Kidney (tissue), 14 donors: ENCODE results near the gene TPSB2. TPM values are rescaled to one million over a fixed set of nuclear protein-coding genes. Genes with fewer than 3 reads are reported as not detected.

Experiments
- DNase-seq, 5 donors: peaks; one replicate each; pipeline ENCODE4 v3.0.0-alpha.2; 2013 to 2020
- FAIRE-seq: peaks from 2 replicates; lab custom pipeline; 2012; peaks lifted over from hg19 to GRCh38; lab: Jason Lieb, UNC
- H3K27ac ChIP-seq, 2 donors: one replicate each; pipeline ENCODE4 v1.7.0; 2013; ENCODE audit warnings: low read depth in 2 of 2, low read length in 2 of 2, inconsistent platforms in 1 of 2
- H3K27me3 ChIP-seq: one replicate; pipeline ENCODE4 v1.7.1; 2013; ENCODE audit warnings: low read length, inconsistent platforms; ENCODE audit not compliant: control insufficient read depth, insufficient read depth
- H3K36me3 ChIP-seq, 3 donors: one replicate each; pipeline versions ENCODE4 v1.7.0 to v1.7.1; 2013; ENCODE audit warnings: low read length in 3 of 3, control low read depth in 1 of 3, inconsistent platforms in 1 of 3; ENCODE audit not compliant: insufficient read depth in 3 of 3, control insufficient read depth in 2 of 3
- H3K4me1 ChIP-seq, 3 donors: one replicate each; pipeline versions ENCODE4 v1.7.0 to v1.7.1; 2013; ENCODE audit warnings: low read length in 3 of 3, inconsistent platforms in 1 of 3, low read depth in 1 of 3; ENCODE audit not compliant: control insufficient read depth in 2 of 3, insufficient read depth in 2 of 3
- H3K4me3 ChIP-seq, 3 donors: one replicate each; pipeline versions ENCODE4 v1.7.0 to v1.8.1; 2013; ENCODE audit warnings: low read length in 3 of 3, control low read depth in 1 of 3, inconsistent platforms in 1 of 3
- H3K9ac ChIP-seq, 3 donors: one replicate each; pipeline versions ENCODE4 v1.7.0 to v1.7.1; 2013; ENCODE audit warnings: low read length in 3 of 3, control low read depth in 1 of 3, inconsistent platforms in 1 of 3
- H3K9me3 ChIP-seq, 3 donors: one replicate each; pipeline versions ENCODE4 v1.7.0 to v1.7.1; 2013; ENCODE audit warnings: low read length in 3 of 3, control low read depth in 1 of 3, inconsistent platforms in 1 of 3; ENCODE audit not compliant: control insufficient read depth in 2 of 3, insufficient read depth in 1 of 3
- CTCF ChIP-seq: IDR thresholded peaks from 3 replicates; pipeline ENCODE4 v1.5.1; 2012; ENCODE audit warnings: mild to moderate bottlenecking, moderate library complexity, borderline replicate concordance; ENCODE audit not compliant: insufficient read depth; ENCODE audit errors: extremely low read depth
- intact Hi-C: fragments of 100-400 bp; cut with DNase I; formaldehyde crosslinking; loops from one replicate; pipeline ENCODE4 v1.11.1; 2022
- polyA plus RNA-seq: library from polyadenylated mRNA; stranded (reverse); fragments of 350-450 nt; fragmentation: Illumina TruSeq; extraction: RNeasy Lipid Tissue Mini Kit (QIAGEN cat#74804); gene quantifications from one replicate; pipeline ENCODE4 v1.2.3, GENCODE V29; 2014; ENCODE audit warnings: low read depth, low replicate concordance; ENCODE audit not compliant: insufficient read depth
- total RNA-seq: library from RNA; stranded (reverse); fragmentation: NEBNext Ultra II Directional; extraction: Animal tissue kit (Norgen Biotek cat#: 25700); gene quantifications from one replicate; pipeline ENCODE4 v1.2.1, GENCODE V29; 2021
- donor health status: control.
- donor health status: control.
- donor health status: control.
- donor health status: control.
- donor health status: control.
- donor health status: DM: yes; HTN: yes; CAD: no.
- donor health status: Normal renal cell carcinoma (clear cell type).

Gene TPSB2
- total and polyA plus RNA-seq, 2 donors from 2014 or later = 141 TPM; not detected in 1

- no peaks in the 10 kb centered on the region for H3K9me3 ChIP-seq
- no peak for TF ChIP-seq CTCF
- FAIRE-seq (no peak), DNase-seq (no peak)
- no peaks in the 10 kb centered on the region for H3K4me1 ChIP-seq
- H3K9ac ChIP-seq = no peak overlapping the region
- peaks cover 0 to 3% (median 0%) of the 10 kb centered on the region in 3 donors for H3K36me3 ChIP-seq
- no peak overlapping the region for H3K4me3 ChIP-seq
- intact Hi-C loops = no loop called here
- no peaks in the 10 kb centered on the region for H3K27me3 ChIP-seq
- no peak overlapping the region for H3K27ac ChIP-seq
These were observed 13.1 kb downstream of the TPSB2 start for GRCh38 chr16:1216681-1217400.

GRCh38 chr16:1216296-1216619 is 13.7 kb downstream of the TPSB2 start:
- intact Hi-C loops = no loop called here
- H3K4me1 ChIP-seq = no peaks in the 10 kb centered on the region
- H3K9me3 ChIP-seq = no peaks in the 10 kb centered on the region
- no peak for DNase-seq
- no peaks in the 10 kb centered on the region for H3K27me3 ChIP-seq
- peaks cover 0 to 3% (median 0%) of the 10 kb centered on the region in 3 donors for H3K36me3 ChIP-seq
- no peak overlapping the region for H3K27ac ChIP-seq
- H3K9ac ChIP-seq = no peak overlapping the region
- TF ChIP-seq CTCF = no peak
- no peak overlapping the region for H3K4me3 ChIP-seq
- FAIRE-seq = no peak

- Histone ChIP-seq H3K27ac (no peak overlapping the region), H3K9me3 (no peaks in the 10 kb centered on the region), H3K27me3 (no peaks in the 10 kb centered on the region), H3K4me1 (no peaks in the 10 kb centered on the region), H3K9ac (no peak overlapping the region), H3K4me3 (no peak overlapping the region), H3K36me3 (peaks cover 0 to 3% (median 0%) of the 10 kb centered on the region in 3 donors)
- intact Hi-C loops = no loop called here
- TF ChIP-seq CTCF = no peak
- no peak for FAIRE-seq
- DNase-seq = no peak
These were observed 14.2 kb downstream of the TPSB2 start for GRCh38 chr16:1215574-1216295.
